ENCODE results near the gene ADO. TPM values are rescaled to one million over a fixed set of nuclear protein-coding genes. Genes with fewer than 3 reads are reported as not detected.

The ADO gene
- total and polyA plus RNA-seq, 10 of the 15 experiments (the other 5 are each of a cell fraction or from before 2014, with no cell fraction given) = 4.3 to 44.6 (median 18.7) TPM

DNA sequence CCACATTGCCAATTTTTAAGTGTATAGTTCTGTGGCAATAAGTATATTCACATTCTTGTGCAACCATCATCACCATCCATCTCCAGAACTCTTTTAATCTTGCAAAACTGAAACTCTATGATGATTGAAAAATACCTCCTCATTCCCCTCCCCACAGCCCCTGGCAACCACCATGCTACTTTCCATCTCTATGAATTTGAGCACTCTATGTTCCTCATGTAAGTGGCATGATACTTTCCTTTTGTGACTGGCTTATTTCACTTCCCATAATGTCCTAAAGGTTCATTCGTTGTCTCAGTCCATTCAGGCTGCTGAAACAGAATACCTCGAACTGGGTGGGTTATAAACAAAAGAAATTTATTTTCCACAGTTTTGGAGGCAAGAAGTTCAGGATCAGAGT, 35.1 kb downstream of the ADO start:
- peak; percentile 75 for ATAC-seq

More for the DNA sequence above, 35.1 kb downstream of the ADO start:
- DNase-seq (ENCODE audit: low read depth, low spot score) (no peak), FAIRE-seq (peak; percentile 64)
- ChIA-PET POLR2A (no interaction called here), RAD21 (ENCODE audit: unreplicated experiment) (interaction anchor here (1.0 kb wide), 1 partner anchor 348 kb away, joined by 3 read pairs; no protein-coding TSS in a partner anchor), SMC1A (ENCODE audit: uncharacterized antibody, unreplicated experiment) (no interaction called here), CTCF (no interaction called here)
- H3K9me3 ChIP-seq (replicated peaks; ENCODE audit: control insufficient read depth, insufficient read depth, low read length) = no peaks in the 10 kb centered on the region
- no peaks in the 10 kb centered on the region for H3K27me3 ChIP-seq (replicated peaks in 1 of 2; ENCODE audit: control insufficient read depth in 2 of 2, insufficient read depth in 2 of 2, low read length in 1 of 2)
- no peak overlapping the region for H3K9ac ChIP-seq (ENCODE audit: control insufficient read depth, insufficient read depth, low read length)
- no peak overlapping the region for H3K4me2 ChIP-seq (ENCODE audit: control insufficient read depth, insufficient read depth)
- H3K4me1 ChIP-seq (ENCODE audit: control insufficient read depth, insufficient read depth, low read length) = no peaks in the 10 kb centered on the region
- H3K36me3 ChIP-seq (ENCODE audit: control insufficient read depth in 2 of 2, insufficient read depth in 2 of 2, low read length in 1 of 2) = no peaks in the 10 kb centered on the region
- in situ Hi-C loops (cut with MboI) (no loop called here), intact Hi-C loops (cut with micrococcal nuclease; ENCODE audit: unreplicated experiment) (no loop called here)
- no peak overlapping the region for H3K27ac ChIP-seq (ENCODE audit: control insufficient read depth, insufficient read depth)
- WGBS (ENCODE audit: insufficient coverage, insufficient replicate concordance, low lambda C conversion rate, missing lambda C conversion rate) = 9% methylated on average over 2 of the region's 2 CpGs
- TF ChIP-seq, protein P1, sequence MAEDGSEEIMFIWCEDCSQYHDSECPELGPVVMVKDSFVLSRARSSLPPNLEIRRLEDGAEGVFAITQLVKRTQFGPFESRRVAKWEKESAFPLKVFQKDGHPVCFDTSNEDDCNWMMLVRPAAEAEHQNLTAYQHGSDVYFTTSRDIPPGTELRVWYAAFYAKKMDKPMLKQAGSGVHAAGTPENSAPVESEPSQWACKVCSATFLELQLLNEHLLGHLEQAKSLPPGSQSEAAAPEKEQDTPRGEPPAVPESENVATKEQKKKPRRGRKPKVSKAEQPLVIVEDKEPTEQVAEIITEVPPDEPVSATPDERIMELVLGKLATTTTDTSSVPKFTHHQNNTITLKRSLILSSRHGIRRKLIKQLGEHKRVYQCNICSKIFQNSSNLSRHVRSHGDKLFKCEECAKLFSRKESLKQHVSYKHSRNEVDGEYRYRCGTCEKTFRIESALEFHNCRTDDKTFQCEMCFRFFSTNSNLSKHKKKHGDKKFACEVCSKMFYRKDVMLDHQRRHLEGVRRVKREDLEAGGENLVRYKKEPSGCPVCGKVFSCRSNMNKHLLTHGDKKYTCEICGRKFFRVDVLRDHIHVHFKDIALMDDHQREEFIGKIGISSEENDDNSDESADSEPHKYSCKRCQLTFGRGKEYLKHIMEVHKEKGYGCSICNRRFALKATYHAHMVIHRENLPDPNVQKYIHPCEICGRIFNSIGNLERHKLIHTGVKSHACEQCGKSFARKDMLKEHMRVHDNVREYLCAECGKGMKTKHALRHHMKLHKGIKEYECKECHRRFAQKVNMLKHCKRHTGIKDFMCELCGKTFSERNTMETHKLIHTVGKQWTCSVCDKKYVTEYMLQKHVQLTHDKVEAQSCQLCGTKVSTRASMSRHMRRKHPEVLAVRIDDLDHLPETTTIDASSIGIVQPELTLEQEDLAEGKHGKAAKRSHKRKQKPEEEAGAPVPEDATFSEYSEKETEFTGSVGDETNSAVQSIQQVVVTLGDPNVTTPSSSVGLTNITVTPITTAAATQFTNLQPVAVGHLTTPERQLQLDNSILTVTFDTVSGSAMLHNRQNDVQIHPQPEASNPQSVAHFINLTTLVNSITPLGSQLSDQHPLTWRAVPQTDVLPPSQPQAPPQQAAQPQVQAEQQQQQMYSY (CRISPR knock-in tag; IDR thresholded peaks at IDR 0.05) = no peak
- TF ChIP-seq SREBF2 (IDR thresholded peaks at IDR 0.05; ENCODE audit: low read length) (no peak), ASH2L (IDR thresholded peaks at IDR 0.05; ENCODE audit: borderline replicate concordance, low read depth) (no peak), NFIC (IDR thresholded peaks at IDR 0.05; ENCODE audit: low read depth, low read length) (no peak), SPI1 (IDR thresholded peaks at IDR 0.05; ENCODE audit: borderline replicate concordance, insufficient read depth, low read depth, low read length) (peak; percentile 46; the same call in 1 of the 2 replicates), RUNX3 (IDR thresholded peaks at IDR 0.05; ENCODE audit: low read length) (no peak; the same call in 1 of the 2 replicates), ZNF24 (IDR thresholded peaks at IDR 0.05) (no peak)
- H3K4me3 ChIP-seq = no peak overlapping the region
- H3K79me2 ChIP-seq (ENCODE audit: control insufficient read depth, insufficient read depth, low read length) = no peaks in the 10 kb centered on the region
- no peaks in the 10 kb centered on the region for H4K20me1 ChIP-seq (ENCODE audit: control insufficient read depth, insufficient read depth)
- no TSS peak for BruUV-seq (replicated peaks)
- H2AFZ ChIP-seq (ENCODE audit: control insufficient read depth, low read depth, low read length) = no peak overlapping the region
